Measurements from ENCODE around the gene MICOS13. TPM values are rescaled to one million over a fixed set of nuclear protein-coding genes. Genes with fewer than 3 reads are reported as not detected.
A peak's percentile ranks its signal among the peaks of the same experiment; 100 is the strongest.

The MICOS13 gene
- total RNA-seq, 4 donors from 2014 or later, result 46.4 to 70.0 (median 59.3) TPM

GRCh38 chr19:5642204-5642603 is 38.1 kb downstream of the MICOS13 start:
- no peak for TF ChIP-seq EP300 (IDR thresholded peaks at IDR 0.05)
- TF ChIP-seq CTCF (IDR thresholded peaks at IDR 0.05), result no peak
- no peak for TF ChIP-seq POLR2A (IDR thresholded peaks at IDR 0.05; ENCODE audit: low read depth)
- no peak for TF ChIP-seq POLR2AphosphoS5 (IDR thresholded peaks at IDR 0.05)
- intact Hi-C loops (cut with DNase I), result no loop called here
- no peak overlapping the region for H3K4me3 ChIP-seq
- no peaks in the 10 kb centered on the region for H3K9me3 ChIP-seq
- peaks cover 6 to 33% (median 25%) of the 10 kb centered on the region in 4 donors for H3K4me1 ChIP-seq
- no peak overlapping the region for H3K27ac ChIP-seq (replicated peaks in 1 of 4)
- WGBS, result 92% methylated on average over 2 of the region's 2 CpGs
- peaks cover 21 to 62% (median 50%) of the 10 kb centered on the region in 4 donors for H3K36me3 ChIP-seq
- no peak for DNase-seq (ENCODE audit: extremely low spot score)
- H3K27me3 ChIP-seq, result no peaks in the 10 kb centered on the region

DNA sequence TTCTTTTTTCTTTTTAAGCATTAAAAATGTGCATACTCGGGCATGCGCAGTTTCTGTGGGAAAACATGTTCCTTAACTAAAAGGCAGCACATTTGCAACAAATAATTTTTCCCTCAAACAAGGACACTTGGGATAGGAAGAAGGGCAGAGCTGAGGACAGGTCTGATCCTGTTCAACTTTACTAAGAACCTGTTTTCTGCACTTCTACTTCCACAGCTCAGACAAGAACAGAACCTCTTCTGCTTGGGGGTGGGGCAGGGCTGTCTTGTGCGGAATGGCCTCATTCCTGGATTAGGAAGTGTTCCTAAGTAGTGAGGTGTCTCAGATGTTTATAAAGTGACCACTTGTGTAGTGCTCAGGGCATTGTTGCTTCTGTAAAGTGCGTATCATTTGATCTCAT is 39.1 kb downstream of the MICOS13 start:
- H3K27me3 ChIP-seq, result no peaks in the 10 kb centered on the region

GRCh38 chr19:5637971-5638370 is 42.3 kb downstream of the MICOS13 start:
- 32% methylated on average over 1 of the region's 1 CpG for WGBS
- no peak for TF ChIP-seq EP300 (IDR thresholded peaks at IDR 0.05)
- no peak for TF ChIP-seq POLR2AphosphoS5 (IDR thresholded peaks at IDR 0.05)
- intact Hi-C loops (cut with DNase I), result no loop called here
- no peaks in the 10 kb centered on the region for H3K9me3 ChIP-seq
- H3K27ac ChIP-seq (replicated peaks in 1 of 4), result peak overlapping the region in 3 of 4 donors; percentile 35 to 75 (median 72)
- peaks cover 14 to 58% (median 56%) of the 10 kb centered on the region in 4 donors for H3K4me1 ChIP-seq
- DNase-seq (ENCODE audit: extremely low spot score), result no peak
- no peak overlapping the region for H3K4me3 ChIP-seq
- peaks cover 9 to 20% (median 15%) of the 10 kb centered on the region in 4 donors for H3K36me3 ChIP-seq
- H3K27me3 ChIP-seq, result no peaks in the 10 kb centered on the region

More for the DNA sequence above, 39.1 kb downstream of the MICOS13 start:
- Histone ChIP-seq H3K27ac (replicated peaks in 1 of 4) (no peak overlapping the region), H3K4me3 (no peak overlapping the region), H3K4me1 (peaks cover 7 to 40% (median 33%) of the 10 kb centered on the region in 4 donors), H3K9me3 (no peaks in the 10 kb centered on the region), H3K36me3 (peaks cover 12 to 52% (median 40%) of the 10 kb centered on the region in 4 donors)
- intact Hi-C loops (cut with DNase I), result no loop called here
- WGBS, result 88% methylated on average over 4 of the region's 4 CpGs
- TF ChIP-seq POLR2AphosphoS5 (IDR thresholded peaks at IDR 0.05) (no peak), CTCF (IDR thresholded peaks at IDR 0.05) (no peak), EP300 (IDR thresholded peaks at IDR 0.05) (no peak), POLR2A (IDR thresholded peaks at IDR 0.05; ENCODE audit: low read depth) (no peak)
- DNase-seq (ENCODE audit: extremely low spot score), result no peak

DNA sequence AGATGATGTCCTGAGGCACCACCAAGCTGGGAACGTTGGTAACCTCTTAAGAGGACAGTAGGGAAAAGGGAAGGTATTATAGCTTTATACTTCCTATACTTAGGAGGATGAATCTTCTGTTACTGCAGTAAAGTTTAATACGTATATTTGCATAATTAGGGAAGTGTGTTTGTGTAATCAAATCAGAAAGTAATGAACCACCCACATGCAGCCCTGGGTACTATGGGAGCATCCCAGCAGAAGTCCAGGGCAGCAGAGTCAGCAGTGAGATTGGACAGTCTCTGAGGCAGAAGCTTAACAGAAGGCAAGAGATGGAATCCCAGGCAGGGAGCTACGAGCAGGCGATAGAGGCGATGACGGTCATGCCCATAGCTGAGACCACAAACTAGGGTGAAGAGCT is 44.9 kb downstream of the MICOS13 start:
- intact Hi-C loops (cut with DNase I), result no loop called here
- peaks cover 38 to 83% (median 78%) of the 10 kb centered on the region in 4 donors for H3K4me1 ChIP-seq
- H3K27ac ChIP-seq (replicated peaks in 1 of 4), result peak overlapping the region in 1 of 4 donors; percentile 30
- H3K4me3 ChIP-seq, result no peak overlapping the region
- no peak for TF ChIP-seq EP300 (IDR thresholded peaks at IDR 0.05)
- TF ChIP-seq POLR2A (IDR thresholded peaks at IDR 0.05; ENCODE audit: low read depth), result no peak
- no peak for TF ChIP-seq CTCF (IDR thresholded peaks at IDR 0.05)
- no peak for TF ChIP-seq POLR2AphosphoS5 (IDR thresholded peaks at IDR 0.05)
- DNase-seq (ENCODE audit: extremely low spot score), result no peak
- no peaks in the 10 kb centered on the region for H3K36me3 ChIP-seq
- no peaks in the 10 kb centered on the region for H3K9me3 ChIP-seq
- H3K27me3 ChIP-seq, result no peaks in the 10 kb centered on the region
- 81% methylated on average over 6 of the region's 6 CpGs for WGBS

GRCh38 chr19:5632657-5633056 is 47.7 kb downstream of the MICOS13 start:
- intact Hi-C loops (cut with DNase I), result no loop called here
- Histone ChIP-seq H3K36me3 (peaks cover 0 to 22% (median 17%) of the 10 kb centered on the region in 4 donors), H3K4me3 (no peak overlapping the region), H3K27ac (replicated peaks in 1 of 4) (peak overlapping the region in 3 of 4 donors; percentile 6 to 56 (median 55)), H3K27me3 (no peaks in the 10 kb centered on the region), H3K9me3 (no peaks in the 10 kb centered on the region), H3K4me1 (peaks cover 47 to 95% (median 90%) of the 10 kb centered on the region in 4 donors)
- WGBS, result 79% methylated on average over 5 of the region's 5 CpGs
- DNase-seq (ENCODE audit: extremely low spot score), result no peak
- TF ChIP-seq CTCF (IDR thresholded peaks at IDR 0.05) (no peak), POLR2AphosphoS5 (IDR thresholded peaks at IDR 0.05) (no peak), EP300 (IDR thresholded peaks at IDR 0.05) (no peak), POLR2A (IDR thresholded peaks at IDR 0.05; ENCODE audit: low read depth) (no peak)

All from esophagus muscularis mucosa (tissue), 4 donors.